ENCODE measurements around the gene ATP10B. TPM values are rescaled to one million over a fixed set of nuclear protein-coding genes. Genes with fewer than 3 reads are reported as not detected.
"Not testable (repeated sequence)": the region's sequence is repeated elsewhere in the genome, so short reads cannot be mapped to it uniquely, and the experiment has no call there.

Gene ATP10B
- total RNA-seq, 2 donors from 2014 or later = 0.99 TPM; not detected in 1

DNA sequence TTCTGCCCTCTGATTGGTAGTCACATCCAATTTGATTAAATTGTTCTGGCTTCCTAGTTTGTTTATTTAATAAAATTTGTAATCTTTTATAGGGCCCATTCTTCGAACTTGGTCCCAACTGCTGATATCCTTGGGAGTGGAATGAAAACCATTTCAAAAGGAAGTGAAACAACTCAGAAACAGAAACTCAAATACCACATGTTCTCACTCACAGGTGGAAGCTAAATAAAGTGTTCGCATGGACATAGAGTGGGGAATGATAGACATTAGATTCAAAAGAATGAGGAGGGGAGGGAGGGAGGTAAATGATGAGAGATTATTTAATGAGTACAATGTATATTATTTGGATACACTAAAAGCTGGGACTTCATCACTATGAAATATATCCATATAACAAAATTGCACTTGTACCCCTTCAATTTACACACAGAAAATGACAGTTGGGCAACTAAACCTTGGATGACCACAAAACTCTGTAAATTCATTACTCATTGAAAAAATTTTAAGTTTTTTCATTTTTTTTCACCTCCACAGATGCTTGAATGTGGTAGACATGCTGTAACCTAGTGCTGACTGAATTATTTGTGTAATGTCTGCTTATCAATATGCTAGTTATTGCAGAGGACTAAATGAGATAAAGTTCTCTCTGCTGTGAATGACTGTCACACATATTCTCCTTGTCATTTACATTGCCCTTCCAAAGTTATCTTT, 16.0 kb downstream of the ATP10B start:
- H3K9me3 ChIP-seq = no peaks in the 10 kb centered on the region
- ATAC-seq (ENCODE audit: insufficient number of reproducible peaks, low FRiP score, low read depth) (no peak), DNase-seq (ENCODE audit: low spot score) (no peak)
- TF ChIP-seq, protein P1, sequence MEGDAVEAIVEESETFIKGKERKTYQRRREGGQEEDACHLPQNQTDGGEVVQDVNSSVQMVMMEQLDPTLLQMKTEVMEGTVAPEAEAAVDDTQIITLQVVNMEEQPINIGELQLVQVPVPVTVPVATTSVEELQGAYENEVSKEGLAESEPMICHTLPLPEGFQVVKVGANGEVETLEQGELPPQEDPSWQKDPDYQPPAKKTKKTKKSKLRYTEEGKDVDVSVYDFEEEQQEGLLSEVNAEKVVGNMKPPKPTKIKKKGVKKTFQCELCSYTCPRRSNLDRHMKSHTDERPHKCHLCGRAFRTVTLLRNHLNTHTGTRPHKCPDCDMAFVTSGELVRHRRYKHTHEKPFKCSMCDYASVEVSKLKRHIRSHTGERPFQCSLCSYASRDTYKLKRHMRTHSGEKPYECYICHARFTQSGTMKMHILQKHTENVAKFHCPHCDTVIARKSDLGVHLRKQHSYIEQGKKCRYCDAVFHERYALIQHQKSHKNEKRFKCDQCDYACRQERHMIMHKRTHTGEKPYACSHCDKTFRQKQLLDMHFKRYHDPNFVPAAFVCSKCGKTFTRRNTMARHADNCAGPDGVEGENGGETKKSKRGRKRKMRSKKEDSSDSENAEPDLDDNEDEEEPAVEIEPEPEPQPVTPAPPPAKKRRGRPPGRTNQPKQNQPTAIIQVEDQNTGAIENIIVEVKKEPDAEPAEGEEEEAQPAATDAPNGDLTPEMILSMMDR (IDR thresholded peaks at IDR 0.05) = no peak
- H3K27ac ChIP-seq = no peak overlapping the region
- no peak overlapping the region for H3K4me3 ChIP-seq
- H3K27me3 ChIP-seq (replicated peaks; ENCODE audit: insufficient read depth) = no peaks in the 10 kb centered on the region
- no peaks in the 10 kb centered on the region for H3K36me3 ChIP-seq
- no peaks in the 10 kb centered on the region for H3K4me1 ChIP-seq (ENCODE audit: control insufficient read depth in 1 of 2, low read depth in 2 of 2)

DNA sequence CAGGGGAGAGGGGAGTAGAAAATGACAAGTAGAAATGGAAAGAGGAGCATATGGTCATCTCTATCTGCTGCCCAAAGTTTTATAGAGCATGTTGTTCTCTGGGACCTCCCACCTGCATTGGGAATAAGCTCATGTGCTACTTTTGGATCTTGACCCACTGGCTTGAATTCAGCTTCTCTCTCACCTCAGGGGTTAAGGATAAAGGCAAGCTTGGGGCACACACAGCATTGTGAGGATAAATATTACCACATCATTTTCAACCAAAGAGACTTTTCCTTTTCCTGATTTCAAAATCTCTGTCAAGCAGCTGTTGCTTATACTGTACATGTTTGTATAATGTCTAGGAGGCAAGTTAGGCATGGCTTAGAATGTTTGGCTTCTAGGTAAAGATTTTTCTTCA, 16.6 kb downstream of the ATP10B start:
- Histone ChIP-seq H3K4me3 (no peak overlapping the region), H3K4me1 (ENCODE audit: control insufficient read depth in 1 of 2, low read depth in 2 of 2) (no peaks in the 10 kb centered on the region), H3K36me3 (no peaks in the 10 kb centered on the region), H3K9me3 (no peaks in the 10 kb centered on the region), H3K27ac (no peak overlapping the region), H3K27me3 (replicated peaks; ENCODE audit: insufficient read depth) (no peaks in the 10 kb centered on the region)
- no peak for ATAC-seq (ENCODE audit: insufficient number of reproducible peaks, low FRiP score, low read depth)
- no peak for DNase-seq (ENCODE audit: low spot score)
- TF ChIP-seq, protein P1 (IDR thresholded peaks at IDR 0.05) = no peak

DNA sequence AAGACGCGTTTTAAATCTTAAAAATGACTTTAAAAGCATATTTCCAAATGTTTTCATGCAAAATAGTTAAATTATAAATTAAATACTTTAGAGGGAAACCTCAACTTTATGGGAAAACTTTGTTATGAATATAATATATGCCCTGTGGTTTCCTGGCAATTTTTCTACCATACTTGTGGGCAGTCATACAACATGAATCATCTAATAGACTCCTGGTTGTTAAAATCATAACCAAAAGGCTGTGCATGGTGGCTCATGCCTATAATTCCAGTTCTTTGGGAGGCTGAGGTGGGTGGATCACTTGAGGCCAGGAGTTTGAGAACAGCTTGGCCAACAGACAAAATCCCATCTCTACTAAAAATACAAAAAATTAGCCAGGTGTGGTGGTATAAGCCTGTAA, 18.2 kb downstream of the ATP10B start:
- DNase-seq (ENCODE audit: low spot score) (no peak), ATAC-seq (ENCODE audit: insufficient number of reproducible peaks, low FRiP score, low read depth) (no peak)
- TF ChIP-seq, protein P1 (IDR thresholded peaks at IDR 0.05) = no peak
- H3K27ac ChIP-seq = no peak overlapping the region
- H3K27me3 ChIP-seq (replicated peaks; ENCODE audit: insufficient read depth) = no peaks in the 10 kb centered on the region
- H3K36me3 ChIP-seq = no peaks in the 10 kb centered on the region
- no peak overlapping the region for H3K4me3 ChIP-seq
- no peaks in the 10 kb centered on the region for H3K4me1 ChIP-seq (ENCODE audit: control insufficient read depth in 1 of 2, low read depth in 2 of 2)
- H3K9me3 ChIP-seq = no peaks in the 10 kb centered on the region

DNA sequence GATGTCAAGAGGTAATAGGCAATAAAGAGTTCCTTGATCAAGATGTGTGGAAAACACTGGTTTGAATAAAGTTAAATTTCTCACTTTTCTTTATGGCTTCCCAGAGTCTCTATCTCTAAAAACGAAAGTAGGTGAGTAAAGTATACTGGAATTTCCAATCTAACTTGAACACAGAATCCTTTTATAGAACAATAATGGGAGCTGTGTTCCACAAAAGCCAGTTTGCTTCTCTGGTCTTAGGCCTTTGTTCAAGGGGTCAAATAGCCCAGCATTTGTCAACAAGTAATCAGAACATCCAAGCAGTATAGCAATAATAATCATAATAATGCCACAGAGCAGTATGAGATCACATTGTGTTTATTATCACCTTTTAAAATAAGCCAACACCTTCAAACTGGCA, 20.2 kb downstream of the ATP10B start:
- no peaks in the 10 kb centered on the region for H3K36me3 ChIP-seq
- no peaks in the 10 kb centered on the region for H3K4me1 ChIP-seq (ENCODE audit: control insufficient read depth in 1 of 2, low read depth in 2 of 2)
- H3K4me3 ChIP-seq = no peak overlapping the region
- H3K27me3 ChIP-seq (replicated peaks; ENCODE audit: insufficient read depth) = no peaks in the 10 kb centered on the region
- H3K27ac ChIP-seq = no peak overlapping the region
- ATAC-seq (ENCODE audit: insufficient number of reproducible peaks, low FRiP score, low read depth) = no peak
- TF ChIP-seq, protein P1 (IDR thresholded peaks at IDR 0.05) = no peak
- DNase-seq (ENCODE audit: low spot score) = no peak
- no peaks in the 10 kb centered on the region for H3K9me3 ChIP-seq

DNA sequence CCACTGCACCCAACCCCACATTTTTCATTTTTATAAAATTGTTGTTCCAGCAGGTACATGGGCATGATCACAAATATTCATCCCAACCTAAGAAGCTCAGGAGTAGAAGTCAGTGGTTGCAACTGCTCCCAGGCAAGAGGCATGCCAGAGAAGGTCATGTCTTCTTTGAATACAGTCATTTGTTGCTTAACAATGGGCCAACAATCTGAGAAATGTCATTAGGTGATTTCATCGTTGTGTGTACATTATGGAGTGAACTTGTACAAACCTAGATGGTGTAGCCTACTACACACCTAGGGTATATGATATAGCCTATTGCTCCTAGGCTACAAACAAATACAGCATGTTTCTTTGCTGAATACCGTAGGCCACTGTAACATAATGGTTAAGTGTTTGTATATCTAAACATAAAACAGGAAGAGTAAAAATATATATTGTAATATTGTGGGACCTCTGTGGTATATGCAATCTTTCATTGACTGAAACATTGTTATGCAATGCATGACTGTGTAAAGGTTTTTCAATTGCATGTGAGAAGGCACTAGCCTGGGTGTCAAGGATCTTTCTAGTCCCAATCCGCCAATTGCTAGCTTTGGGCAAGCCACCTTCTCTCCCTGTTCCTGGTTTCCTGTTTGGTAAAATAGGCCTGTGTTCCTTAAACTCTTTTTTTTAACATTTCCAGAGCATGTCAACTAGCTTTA, 27.6 kb downstream of the ATP10B start:
- TF ChIP-seq, protein P1 (IDR thresholded peaks at IDR 0.05) = no peak
- H3K9me3 ChIP-seq = peaks cover 4% of the 10 kb centered on the region
- H3K4me1 ChIP-seq (ENCODE audit: control insufficient read depth in 1 of 2, low read depth in 2 of 2) = no peaks in the 10 kb centered on the region
- no peak overlapping the region for H3K4me3 ChIP-seq
- no peak for DNase-seq (ENCODE audit: low spot score)
- H3K27ac ChIP-seq = no peak overlapping the region
- ATAC-seq (ENCODE audit: insufficient number of reproducible peaks, low FRiP score, low read depth) = no peak
- no peaks in the 10 kb centered on the region for H3K27me3 ChIP-seq (replicated peaks; ENCODE audit: insufficient read depth)
- no peaks in the 10 kb centered on the region for H3K36me3 ChIP-seq

DNA sequence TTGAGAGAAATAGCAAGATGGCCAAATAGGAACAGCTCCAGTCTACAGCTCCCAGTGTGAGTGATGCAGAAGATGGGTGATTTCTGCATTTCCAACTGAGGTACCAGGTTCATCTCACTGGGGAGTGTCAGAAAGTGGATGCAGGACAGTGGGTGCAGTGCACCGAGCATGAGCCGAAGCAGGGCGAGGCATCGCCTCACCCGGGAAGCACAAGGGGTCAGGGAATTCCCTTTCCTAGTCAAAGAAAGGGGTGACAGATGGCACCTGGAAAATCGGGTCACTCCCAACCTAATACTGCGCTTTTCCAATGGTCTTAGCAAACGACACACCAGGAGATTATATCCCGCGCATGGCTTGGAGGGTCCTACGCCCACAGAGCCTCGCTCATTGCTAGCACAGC, 39.0 kb downstream of the ATP10B start:
- not testable (repeated sequence) for H3K27me3 ChIP-seq (replicated peaks; ENCODE audit: insufficient read depth); H3K4me3 ChIP-seq; H3K4me1 ChIP-seq (ENCODE audit: control insufficient read depth in 1 of 2, low read depth in 2 of 2); DNase-seq (ENCODE audit: low spot score); H3K9me3 ChIP-seq; H3K36me3 ChIP-seq; ATAC-seq (ENCODE audit: insufficient number of reproducible peaks, low FRiP score, low read depth); H3K27ac ChIP-seq

Data from thoracic aorta (tissue), 2 donors.